HCT116 (cell line): ENCODE measurements around the gene TOR2A. TPM values are rescaled to one million over a fixed set of nuclear protein-coding genes. Genes with fewer than 3 reads are reported as not detected.

Experiments used
- ATAC-seq: fragments of 200-7000 bp; cut with Tn5 transposase; 2 replicates; pipeline ENCODE4 v1.9.1; 2020; ENCODE audit warnings: mild to moderate bottlenecking, moderate library complexity
- BruUV-seq: library from RNA; stranded (reverse); fragments of 400-500 nt; replicated peaks from 2 replicates; lab custom pipeline; 2021; lab: Mats Ljungman, UMichigan
- CTCF ChIA-PET: fragments of 300-600 bp; sonication (Branson Sonifier 250); formaldehyde crosslinking; loops from one replicate; lab custom pipeline; 2021; ENCODE audit warnings: antibody characterized with exemption; lab: Charles Lee
- POLR2A ChIA-PET: fragments of 300-600, 350-600 bp; sonication (Branson Sonifier 250); formaldehyde crosslinking; loops from one replicate; lab custom pipeline; 2021; ENCODE audit warnings: antibody characterized with exemption; lab: Charles Lee
- RAD21 ChIA-PET, 2 experiments: fragments of 300-600 bp; sonication (Branson Sonifier 250); formaldehyde crosslinking; loops; one replicate each; lab custom pipeline; 2023; ENCODE audit warnings: low total read pairs in 2 of 2; ENCODE audit not compliant: uncharacterized antibody in 2 of 2, unreplicated experiment in 2 of 2, low non-redundant PET in 1 of 2; lab: Charles Lee
- DNase-seq: peaks from one replicate; pipeline ENCODE4 v3.0.0-alpha.2; 2010; ENCODE audit warnings: low read depth, low spot score
- H2AFZ ChIP-seq: fragments of 200-600 bp; shearing (Covaris generic), sonication (generic); 2 replicates; pipeline ENCODE4 v1.6.1; 2017; ENCODE audit warnings: low read depth, mixed run types, mixed read lengths, antibody characterized with exemption, low read length; ENCODE audit not compliant: poor library complexity, severe bottlenecking
- H3K27ac ChIP-seq: 2 replicates; pipeline ENCODE4 v1.5.1; 2012; ENCODE audit warnings: low read depth, low read length
- H3K27me3 ChIP-seq: fragments of 200-600 bp; sonication (generic); 2 replicates; pipeline ENCODE4 v1.6.1; 2016; ENCODE audit warnings: mixed run types, low read length, mixed read lengths; ENCODE audit not compliant: insufficient read depth
- H3K36me3 ChIP-seq, 2 experiments: fragments of 200-500 bp in 1 of 2; fragments of 200-600 bp in 1 of 2; sonication (Bioruptor generic) in 1 of 2; sonication (generic) in 1 of 2; 2 replicates each; pipeline versions ENCODE4 v1.5.1 to v1.6.1; 2014 to 2016; ENCODE audit warnings: low read length in 2 of 2, inconsistent platforms in 1 of 2, mixed read lengths in 1 of 2, mixed run types in 1 of 2; ENCODE audit not compliant: insufficient read depth in 2 of 2, control insufficient read depth in 1 of 2
- H3K4me1 ChIP-seq, 2 experiments: fragments of 200-600 bp in 1 of 2; sonication (generic) in 1 of 2; 2 replicates each; pipeline versions ENCODE4 v1.5.1 to v1.6.1; 2012 to 2017; ENCODE audit warnings: low read length in 2 of 2, inconsistent platforms in 1 of 2, mild to moderate bottlenecking in 1 of 2, mixed read lengths in 1 of 2, mixed run types in 1 of 2, moderate library complexity in 1 of 2; ENCODE audit not compliant: insufficient read depth in 2 of 2, control insufficient read depth in 1 of 2
- H3K4me2 ChIP-seq: fragments of 200-600 bp; sonication (generic); 2 replicates; pipeline ENCODE4 v1.6.1; 2017; ENCODE audit warnings: mixed run types, low read length, mixed read lengths
- H3K4me3 ChIP-seq, 2 experiments: fragments of 200-600 bp in 1 of 2; sonication (generic) in 1 of 2; replicated peaks in 1 of 2; 2 replicates each; pipeline ENCODE4 v1.5.1; 2011 to 2016; ENCODE audit warnings: low read length in 2 of 2, control low read depth in 1 of 2, low read depth in 1 of 2, mild to moderate bottlenecking in 1 of 2, mixed read lengths in 1 of 2, mixed run types in 1 of 2
- H3K79me2 ChIP-seq: fragments of 200-600 bp; sonication (generic); 2 replicates; pipeline ENCODE4 v1.6.1; 2017; ENCODE audit warnings: mild to moderate bottlenecking, mixed run types, low read length, moderate library complexity, mixed read lengths; ENCODE audit not compliant: insufficient read depth
- H3K9ac ChIP-seq: fragments of 200-600 bp; sonication (generic); 2 replicates; pipeline ENCODE4 v1.6.1; 2016; ENCODE audit warnings: low read length, mixed read lengths
- H3K9me2 ChIP-seq: fragments of 200-600 bp; sonication (generic), shearing (Covaris generic); 2 replicates; pipeline ENCODE4 v1.6.1; 2017; ENCODE audit warnings: mixed run types, mild to moderate bottlenecking, moderate library complexity; ENCODE audit not compliant: insufficient read depth
- H3K9me3 ChIP-seq, 2 experiments: fragments of 200-500 bp in 1 of 2; fragments of 200-600 bp in 1 of 2; sonication (Bioruptor generic) in 1 of 2; sonication (generic) in 1 of 2; 2 replicates each; pipeline ENCODE4 v1.6.1; 2014 to 2017; ENCODE audit warnings: low read length in 2 of 2, mixed read lengths in 2 of 2, inconsistent platforms in 1 of 2, low read depth in 1 of 2, mild to moderate bottlenecking in 1 of 2, mixed run types in 1 of 2, moderate library complexity in 1 of 2; ENCODE audit not compliant: control insufficient read depth in 1 of 2, insufficient read depth in 1 of 2
- H4K20me1 ChIP-seq: fragments of 200-600 bp; sonication (generic), shearing (Covaris generic); 2 replicates; pipeline ENCODE4 v1.6.1; 2017; ENCODE audit warnings: mixed run types, mild to moderate bottlenecking, moderate library complexity; ENCODE audit not compliant: insufficient read depth
- ATF3 ChIP-seq: IDR thresholded peaks from 2 replicates; pipeline ENCODE4 v1.6.1; 2012
- CBX3 ChIP-seq: IDR thresholded peaks from 2 replicates; pipeline ENCODE4 v1.6.1; 2012; ENCODE audit warnings: low read depth
- CEBPB ChIP-seq: IDR thresholded peaks from 2 replicates; pipeline ENCODE4 v1.6.1; 2012; ENCODE audit warnings: low read depth
- CTCF ChIP-seq, 3 experiments: fragments of 200-600 bp in 1 of 3; sonication (generic) in 1 of 3; IDR thresholded peaks in 2 of 3; conservative IDR thresholded peaks in 1 of 3; 2 replicates each; pipeline ENCODE4 v1.5.1; 2012 to 2017; ENCODE audit warnings: low read depth in 2 of 3, low read length in 2 of 3, antibody characterized with exemption in 1 of 3, borderline replicate concordance in 1 of 3, control low read depth in 1 of 3, mild to moderate bottlenecking in 1 of 3, mixed read lengths in 1 of 3, mixed run types in 1 of 3, moderate library complexity in 1 of 3; ENCODE audit not compliant: insufficient read depth in 1 of 3
- EGR1 ChIP-seq: IDR thresholded peaks from 2 replicates; pipeline ENCODE4 v1.6.1; 2012; ENCODE audit warnings: low read depth
- EZH2 ChIP-seq: fragments of 200-600 bp; sonication (generic); IDR thresholded peaks from 2 replicates; pipeline ENCODE4 v1.6.1; 2017; ENCODE audit warnings: antibody characterized with exemption, mixed run types
- EZH2phosphoT487 ChIP-seq: fragments of 200-600 bp; IDR thresholded peaks from 2 replicates; pipeline ENCODE4 v1.6.1; 2018; ENCODE audit warnings: antibody characterized with exemption, borderline replicate concordance
- JUND ChIP-seq: IDR thresholded peaks from 2 replicates; pipeline ENCODE4 v1.6.1; 2012
- MAX ChIP-seq: IDR thresholded peaks from 2 replicates; pipeline ENCODE4 v1.6.1; 2012
- POLR2AphosphoS5 ChIP-seq: IDR thresholded peaks from 2 replicates; pipeline ENCODE4 v1.6.1; 2011; ENCODE audit warnings: mild to moderate bottlenecking, low read depth, low read length, moderate library complexity
- RAD21 ChIP-seq: IDR thresholded peaks from 2 replicates; pipeline ENCODE4 v1.6.1; 2012; ENCODE audit warnings: low read depth, mild to moderate bottlenecking
- REST ChIP-seq: IDR thresholded peaks from 2 replicates; pipeline ENCODE4 v1.6.1; 2012; ENCODE audit warnings: low read depth
- SIN3A ChIP-seq: IDR thresholded peaks from 2 replicates; pipeline ENCODE4 v1.6.1; 2012; ENCODE audit warnings: low read depth
- SP1 ChIP-seq: IDR thresholded peaks from 2 replicates; pipeline ENCODE4 v1.6.1; 2012; ENCODE audit warnings: low read depth
- TCF7L2 ChIP-seq: IDR thresholded peaks from 2 replicates; pipeline ENCODE4 v1.7.0; 2011; ENCODE audit warnings: borderline replicate concordance, inconsistent platforms; ENCODE audit not compliant: insufficient read depth, insufficient read length; ENCODE audit errors: extremely low read depth
- YY1 ChIP-seq: IDR thresholded peaks from 2 replicates; pipeline ENCODE4 v1.6.1; 2011; ENCODE audit warnings: low read length, low read depth, moderate library complexity, mild to moderate bottlenecking; ENCODE audit not compliant: insufficient replicate concordance; ENCODE audit errors: extremely low read depth
- ZBTB33 ChIP-seq: IDR thresholded peaks from 2 replicates; pipeline ENCODE4 v1.6.1; 2011; ENCODE audit warnings: mild to moderate bottlenecking, low read length, moderate library complexity; ENCODE audit not compliant: insufficient replicate concordance; ENCODE audit errors: extremely low read depth
- ZFX ChIP-seq: fragments of 450-650 bp; IDR thresholded peaks from 2 replicates; pipeline ENCODE4 v1.6.1; 2017
- ZNF274 ChIP-seq: fragments of 200-500 bp; sonication (Bioruptor generic); IDR thresholded peaks from 2 replicates; pipeline ENCODE4 v1.6.1; 2014; ENCODE audit warnings: mild to moderate bottlenecking, low read depth, low read length, inconsistent platforms
- intact Hi-C: fragments of 100-400 bp; cut with micrococcal nuclease; formaldehyde crosslinking; loops from 2 replicates; pipeline ENCODE4 v1.10.0; 2022
- total RNA-seq: library from RNA; stranded (reverse); gene quantifications from one replicate; pipeline ENCODE4 v1.2.1, GENCODE V29; 2021; ENCODE audit not compliant: unreplicated experiment

The TOR2A gene
- total RNA-seq, 1 experiment from 2014 or later: 12.0 TPM

- H3K4me3 ChIP-seq: no peak overlapping the region
- peaks cover 5 to 6% of the 10 kb centered on the region in 2 experiments; a peak in 3 of 4 replicates for H3K4me1 ChIP-seq
- ChIA-PET RAD21 (no interaction called here), POLR2A (no interaction called here), CTCF (interaction anchor here (1.5 kb wide), 1 partner anchor 10 kb away, joined by 5 read pairs; no protein-coding TSS in a partner anchor)
- H3K9me3 ChIP-seq: no peaks in the 10 kb centered on the region
- no peak for TF ChIP-seq REST
- no peak for TF ChIP-seq SP1
- TF ChIP-seq MAX: no peak
- no peak for TF ChIP-seq EZH2phosphoT487
- TF ChIP-seq ZFX: no peak
- TF ChIP-seq TCF7L2: no peak
- no peak for TF ChIP-seq CEBPB
- no peak for TF ChIP-seq ATF3
- TF ChIP-seq JUND: no peak
- no peak for TF ChIP-seq SIN3A
- TF ChIP-seq YY1: no peak
- no peak for TF ChIP-seq RAD21
- TF ChIP-seq POLR2AphosphoS5: no peak
- TF ChIP-seq EZH2: no peak
- no peak for TF ChIP-seq CTCF (IDR thresholded peaks at IDR 0.05 in 2 of 3, conservative IDR thresholded peaks at IDR 0.05 in 1 of 3; ENCODE audit: borderline replicate concordance in 1 of 3, insufficient read depth in 1 of 3, low read depth in 2 of 3, low read length in 2 of 3)
- no peak for TF ChIP-seq EGR1
- TF ChIP-seq ZBTB33: no peak
- TF ChIP-seq ZNF274: no peak
- TF ChIP-seq CBX3: no peak
- DNase-seq: no peak
- H3K27ac ChIP-seq: no peak overlapping the region
- H3K4me2 ChIP-seq: no peak overlapping the region
- H3K79me2 ChIP-seq: peaks cover 9% of the 10 kb centered on the region
- intact Hi-C loops: no loop called here
- H3K27me3 ChIP-seq: no peaks in the 10 kb centered on the region
- no peaks in the 10 kb centered on the region for H3K9me2 ChIP-seq
- no peak overlapping the region for H3K9ac ChIP-seq
- BruUV-seq: no TSS peak
- no peak overlapping the region for H2AFZ ChIP-seq
- no peaks in the 10 kb centered on the region for H3K36me3 ChIP-seq
- ATAC-seq: no peak
- peaks cover 2% of the 10 kb centered on the region; the same call in 1 of the 2 replicates for H4K20me1 ChIP-seq
These were observed 46.7 kb upstream of the TOR2A start for GRCh38 chr9:127781806-127782205.
